HEK293T (cell line): ENCODE results near the gene E2F7.

ENCODE experiments used
- CTCF ChIA-PET: fragments of 350-600 bp; formaldehyde crosslinking; extraction: SDS; loops from one replicate; lab custom pipeline; 2021; ENCODE audit warnings: antibody characterized with exemption, inconsistent platforms; lab: Yijun Ruan, JAX
- POLR2A ChIA-PET: fragments of 350-600 bp; formaldehyde crosslinking; extraction: SDS; loops from one replicate; lab custom pipeline; 2020; ENCODE audit warnings: antibody characterized with exemption, inconsistent platforms; lab: Yijun Ruan, JAX
- DNase-seq: peaks from one replicate; pipeline ENCODE4 v3.0.0; 2012; ENCODE audit warnings: mixed read lengths; ENCODE audit errors: extremely low spot score
- ARNT ChIP-seq: fragments of 450-650 bp; IDR thresholded peaks from 2 replicates; pipeline ENCODE4 v1.6.1; 2017; ENCODE audit warnings: mild to moderate bottlenecking
- BHLHE40 ChIP-seq: fragments of 450-650 bp; IDR thresholded peaks from 2 replicates; pipeline ENCODE4 v1.6.1; 2016; ENCODE audit warnings: mild to moderate bottlenecking, moderate library complexity, borderline replicate concordance
- CTBP1 ChIP-seq: fragments of 450-650 bp; IDR thresholded peaks from 2 replicates; pipeline ENCODE4 v1.6.1; 2016; ENCODE audit warnings: borderline replicate concordance
- ELF4 ChIP-seq: fragments of 450-650 bp; IDR thresholded peaks from 2 replicates; pipeline ENCODE4 v1.6.1; 2017; ENCODE audit warnings: antibody characterized with exemption
- FOXA1 ChIP-seq: fragments of 450-650 bp; IDR thresholded peaks from 2 replicates; pipeline ENCODE4 v1.6.1; 2016; ENCODE audit warnings: mild to moderate bottlenecking
- FOXK2 ChIP-seq: fragments of 450-650 bp; IDR thresholded peaks from 2 replicates; pipeline ENCODE4 v1.6.1; 2016; ENCODE audit warnings: mild to moderate bottlenecking
- FOXM1 ChIP-seq: fragments of 450-650 bp; IDR thresholded peaks from 2 replicates; pipeline ENCODE4 v1.6.1; 2017; ENCODE audit warnings: mild to moderate bottlenecking, borderline replicate concordance
- HDGF ChIP-seq: fragments of 450-650 bp; IDR thresholded peaks from 2 replicates; pipeline ENCODE4 v1.6.1; 2017; ENCODE audit warnings: antibody characterized with exemption, borderline replicate concordance
- L3MBTL2 ChIP-seq: fragments of 450-650 bp; conservative IDR thresholded peaks from 2 replicates; pipeline ENCODE4 v1.6.1; 2016; ENCODE audit warnings: mild to moderate bottlenecking
- LEF1 ChIP-seq: fragments of 450-650 bp; IDR thresholded peaks from 2 replicates; pipeline ENCODE4 v1.6.1; 2017; ENCODE audit warnings: mild to moderate bottlenecking, borderline replicate concordance
- NFRKB ChIP-seq: fragments of 450-650 bp; IDR thresholded peaks from 2 replicates; pipeline ENCODE4 v1.6.1; 2016; ENCODE audit warnings: mild to moderate bottlenecking, moderate library complexity
- PKNOX1 ChIP-seq: fragments of 450-650 bp; IDR thresholded peaks from 2 replicates; pipeline ENCODE4 v1.6.1; 2016
- SP1 ChIP-seq: fragments of 450-650 bp; IDR thresholded peaks from 2 replicates; pipeline ENCODE4 v1.6.1; 2017
- SUZ12 ChIP-seq: fragments of 450-650 bp; IDR thresholded peaks from 2 replicates; pipeline ENCODE4 v1.6.1; 2016; ENCODE audit warnings: mild to moderate bottlenecking
- TARDBP ChIP-seq: fragments of 450-650 bp; IDR thresholded peaks from 2 replicates; pipeline ENCODE4 v1.6.1; 2016
- ZNF384 ChIP-seq: fragments of 450-650 bp; IDR thresholded peaks from 2 replicates; pipeline ENCODE4 v1.6.1; 2016

E2F7 gene

GRCh38 chr12:77031745-77032144, 33.6 kb downstream of the E2F7 start:
- no peak for TF ChIP-seq PKNOX1
- TF ChIP-seq FOXA1: no peak
- TF ChIP-seq HDGF: no peak
- TF ChIP-seq BHLHE40: no peak
- no peak for TF ChIP-seq ZNF384
- no peak for TF ChIP-seq NFRKB
- TF ChIP-seq FOXM1: no peak
- no peak for TF ChIP-seq ARNT
- ChIA-PET POLR2A (no interaction called here), CTCF (no interaction called here)
- DNase-seq: no peak

- TF ChIP-seq FOXK2 (no peak), PKNOX1 (no peak), HDGF (no peak), FOXM1 (no peak), CTBP1 (no peak), SUZ12 (no peak), SP1 (no peak), BHLHE40 (no peak), ZNF384 (no peak), TARDBP (no peak), NFRKB (no peak), FOXA1 (no peak), LEF1 (no peak), L3MBTL2 (no peak), ARNT (no peak), ELF4 (no peak)
- no peak for DNase-seq
- ChIA-PET POLR2A (no interaction called here), CTCF (interaction anchor here (2.0 kb wide), 1 partner anchor 15 kb away, joined by 8 read pairs; no protein-coding TSS in a partner anchor)
These were observed 39.5 kb downstream of the E2F7 start for GRCh38 chr12:77025782-77026314.

- POLR2A ChIA-PET: no interaction called here
- no peak for DNase-seq
- no peak for TF ChIP-seq ZNF384
- TF ChIP-seq LEF1: no peak
- TF ChIP-seq CTBP1: no peak
- TF ChIP-seq NFRKB: no peak
- CTCF ChIA-PET: no interaction called here
These were observed 41.9 kb downstream of the E2F7 start for GRCh38 chr12:77023501-77023900.

- POLR2A ChIA-PET: no interaction called here
- no peak for DNase-seq
- TF ChIP-seq TARDBP (no peak), LEF1 (no peak), SP1 (no peak), BHLHE40 (no peak), HDGF (no peak), SUZ12 (no peak), ARNT (no peak), L3MBTL2 (no peak), FOXM1 (no peak), ZNF384 (no peak), PKNOX1 (no peak), NFRKB (no peak), FOXK2 (no peak), FOXA1 (no peak), ELF4 (no peak), CTBP1 (no peak)
- CTCF ChIA-PET: interaction anchor here (1.3 to 1.8 kb wide), 2 partner anchors 9 kb away, joined by 6 to 19 read pairs; no protein-coding TSS in a partner anchor
These were observed 45.4 kb downstream of the E2F7 start for GRCh38 chr12:77019920-77020319.

DNA sequence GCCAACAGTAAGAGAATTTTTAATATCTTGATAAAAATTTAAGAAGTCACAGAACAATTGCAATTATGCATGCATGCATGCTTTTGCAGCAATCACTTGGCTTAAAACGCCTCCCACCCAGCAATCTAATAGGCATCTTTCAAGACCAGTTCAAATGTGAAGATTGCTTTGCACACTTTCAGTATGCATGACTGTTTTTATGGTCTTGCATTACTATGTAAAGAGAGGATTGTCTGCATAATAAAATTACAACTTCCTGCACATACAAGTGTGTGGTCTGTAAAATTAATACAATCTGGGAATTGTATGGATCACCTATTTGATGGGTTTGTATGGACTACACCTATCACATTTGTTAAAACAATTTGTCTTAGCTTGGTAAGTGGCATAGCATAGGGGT, 48.8 kb downstream of the E2F7 start:
- no peak for DNase-seq
- no peak for TF ChIP-seq HDGF
- TF ChIP-seq SUZ12: no peak
- TF ChIP-seq L3MBTL2: no peak
- TF ChIP-seq PKNOX1: no peak
- no peak for TF ChIP-seq FOXK2
- TF ChIP-seq BHLHE40: no peak
- TF ChIP-seq ZNF384: no peak
- no peak for TF ChIP-seq NFRKB
- TF ChIP-seq SP1: no peak
- TF ChIP-seq CTBP1: no peak
- no peak for TF ChIP-seq ELF4
- no peak for TF ChIP-seq FOXA1
- no peak for TF ChIP-seq ARNT
- ChIA-PET CTCF (no interaction called here), POLR2A (no interaction called here)

DNA sequence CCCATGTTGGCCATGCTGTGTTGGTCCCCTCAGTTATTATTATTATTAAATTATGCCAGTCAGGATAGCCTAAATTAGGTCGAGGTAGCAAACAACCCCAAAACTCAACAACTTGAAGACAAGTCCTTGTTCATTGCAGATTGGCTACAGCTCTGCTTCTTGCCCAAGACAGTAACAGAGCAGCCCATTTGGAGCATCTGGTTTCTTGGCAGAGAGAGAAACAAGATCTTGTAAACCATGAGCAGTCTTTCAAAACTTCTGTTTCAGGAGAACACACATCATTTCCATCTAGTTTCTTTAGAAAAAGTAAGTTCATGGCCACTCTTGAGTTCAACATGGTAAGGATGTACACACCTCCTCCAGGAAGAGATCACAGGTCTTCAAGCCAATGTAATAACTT, 52.3 kb downstream of the E2F7 start:
- ChIA-PET CTCF (no interaction called here), POLR2A (no interaction called here)
- TF ChIP-seq SP1 (no peak), NFRKB (no peak), HDGF (no peak), L3MBTL2 (no peak), FOXK2 (no peak), FOXA1 (no peak), FOXM1 (no peak), BHLHE40 (no peak), PKNOX1 (no peak), SUZ12 (no peak), TARDBP (no peak), ARNT (no peak), ZNF384 (no peak)
- DNase-seq: no peak
